NOMO-1 treated with dmso at 0.1 percent for 144 hours (cell line): ENCODE results near the gene PIAS2.
A peak's percentile ranks its signal among the peaks of the same experiment; 100 is the strongest.

Experiments used
- DNase-seq: peaks from one replicate; lab custom pipeline; 2025; ENCODE audit not compliant: unreplicated experiment; lab: John Stamatoyannopoulos, UW

PIAS2 gene

GRCh38 chr18:46767217-46767616 is 150.1 kb downstream of the PIAS2 start:
- DNase-seq: no peak

GRCh38 chr18:46764586-46764985 is 152.7 kb downstream of the PIAS2 start:
- no peak for DNase-seq

GRCh38 chr18:46761059-46761769 is 156.1 kb downstream of the PIAS2 start:
- no peak for DNase-seq

DNA sequence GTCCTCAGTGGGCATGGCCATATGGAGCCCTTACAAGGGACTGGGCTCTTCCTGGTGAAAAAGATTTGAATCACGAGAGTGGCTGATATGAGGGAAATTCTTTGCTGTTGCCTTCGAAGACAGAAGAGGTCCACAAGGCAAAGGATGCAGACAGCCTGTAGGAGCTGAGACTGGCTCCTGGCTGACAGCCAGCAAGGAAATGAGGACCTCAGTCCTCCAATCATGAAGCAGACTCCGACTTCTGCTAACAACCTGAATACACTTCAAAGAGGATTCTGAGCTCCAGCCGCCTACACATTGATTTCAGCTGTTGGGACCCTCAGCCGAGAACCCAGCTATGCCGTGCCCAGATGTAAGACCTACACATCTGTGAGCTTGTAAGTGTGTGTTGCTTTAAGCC is 157.4 kb downstream of the PIAS2 start:
- DNase-seq: no peak

- no peak for DNase-seq
Observed at GRCh38 chr18:46756559-46757201, 160.6 kb downstream of the PIAS2 start, which contains the start of gene ST8SIA5. Gene ST8SIA5, minus strand, starts transcription at chr18:46757053. Its CDS starts 545 bp downstream, at chr18:46756508.

- DNase-seq: no peak
Observed at GRCh38 chr18:46756025-46756558, 161.2 kb downstream of the PIAS2 start.

DNA sequence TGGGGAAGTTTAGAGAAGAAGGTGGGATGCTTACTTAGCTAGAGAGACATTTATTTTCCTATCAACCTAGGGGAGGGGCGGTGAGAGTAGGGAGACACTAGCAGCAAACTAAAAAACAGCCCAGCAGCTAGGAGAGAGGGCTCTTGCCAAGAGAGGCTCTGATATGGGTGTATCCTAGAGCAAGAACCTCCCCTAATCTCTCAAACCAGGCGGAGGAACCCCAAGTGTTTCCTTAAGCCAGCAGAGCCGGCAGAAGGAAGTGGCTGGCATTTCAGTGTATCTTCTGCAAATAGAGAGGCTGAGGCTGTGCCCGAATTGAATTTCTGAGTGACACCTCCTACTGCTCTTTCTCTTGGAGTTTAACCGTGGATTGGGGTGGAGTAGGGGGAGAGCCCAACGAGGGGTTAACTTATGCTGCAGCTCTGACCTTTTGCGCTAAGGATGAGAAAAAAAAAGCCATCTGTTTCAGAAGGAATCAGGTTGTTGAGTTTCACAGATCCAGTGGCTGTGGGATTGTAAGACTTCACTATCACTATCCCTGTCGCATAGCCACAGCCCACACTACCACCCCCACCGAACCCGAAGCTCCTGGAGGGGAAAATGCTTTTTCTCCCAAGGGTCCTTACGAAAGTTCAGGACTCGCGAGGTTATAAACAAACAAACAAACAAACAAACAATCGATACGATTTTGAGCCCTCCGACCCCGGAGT is 161.8 kb downstream of the PIAS2 start:
- DNase-seq: no peak

DNA sequence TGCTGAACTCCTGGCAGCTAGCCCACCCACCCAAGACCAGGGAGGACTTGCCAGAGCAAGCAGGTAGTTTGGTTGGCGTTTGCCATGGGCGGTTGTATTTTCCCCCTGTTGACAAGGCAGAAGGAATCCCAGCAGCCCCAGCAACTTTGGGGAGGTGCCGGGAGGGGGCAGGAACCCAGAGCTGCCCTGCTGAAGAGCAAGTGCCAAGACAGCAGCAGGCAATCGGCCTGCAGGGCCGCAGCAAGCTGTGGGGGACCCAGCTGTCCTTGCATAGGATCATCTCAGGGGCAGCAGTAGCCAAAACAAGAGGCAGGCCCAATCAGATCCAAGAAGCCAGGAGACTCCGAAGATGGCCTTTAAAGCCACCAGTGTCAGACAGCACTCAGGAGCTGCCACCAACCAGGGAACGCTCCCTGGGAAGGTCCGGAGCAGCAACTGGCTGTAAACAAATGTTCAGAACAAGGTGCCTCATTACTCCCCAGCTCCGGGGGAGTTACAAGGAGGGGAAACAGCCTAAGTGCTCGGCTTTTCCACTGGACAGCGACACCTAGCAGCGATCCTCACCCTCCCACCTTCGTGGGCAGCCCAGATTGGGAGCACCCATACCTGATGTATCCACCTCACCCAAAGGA is 162.5 kb downstream of the PIAS2 start:
- no peak for DNase-seq

DNA sequence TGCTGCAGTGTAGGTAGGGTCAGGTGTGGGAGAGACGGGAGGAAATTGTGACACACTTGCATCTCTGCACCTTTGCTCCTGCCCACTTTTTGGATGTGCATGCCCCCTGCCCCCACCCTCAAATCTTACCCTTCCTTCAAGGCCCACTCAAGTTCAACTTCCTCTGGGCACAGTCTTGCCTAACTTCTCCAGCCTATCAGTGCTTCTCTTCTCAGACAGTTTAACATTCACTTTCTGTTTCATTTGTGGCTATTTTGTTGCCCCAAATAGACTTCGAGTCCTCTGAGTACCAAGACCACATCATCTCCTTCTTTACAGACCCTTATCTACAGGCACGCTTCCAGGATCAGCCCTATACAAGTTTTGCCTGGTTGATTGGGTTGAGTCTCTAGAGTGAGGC is 163.1 kb downstream of the PIAS2 start:
- DNase-seq: peak; percentile 70
